CD4-positive, alpha-beta T cell treated with Interleukin-15 for 1 hour (primary cell): ENCODE results near the gene C4orf51.
A peak's percentile ranks its signal among the peaks of the same experiment; 100 is the strongest.

Source experiments
- DNase-seq: peaks from one replicate; pipeline ENCODE4 v3.0.0-alpha.2; 2020

C4orf51 gene

GRCh38 chr4:145716200-145716599 is 36.3 kb downstream of the C4orf51 start:
- DNase-seq = no peak

- DNase-seq = no peak
These were observed 36.8 kb downstream of the C4orf51 start for GRCh38 chr4:145716661-145717200.

- DNase-seq = no peak
These were observed 40.0 kb downstream of the C4orf51 start for GRCh38 chr4:145719752-145720624.

- DNase-seq = no peak
These were observed 40.7 kb downstream of the C4orf51 start for GRCh38 chr4:145720656-145721055.

GRCh38 chr4:145722561-145722960 is 42.6 kb downstream of the C4orf51 start:
- DNase-seq = no peak

- no peak for DNase-seq
These were observed 43.4 kb downstream of the C4orf51 start for GRCh38 chr4:145723336-145723735.

GRCh38 chr4:145730026-145730425 is 50.1 kb downstream of the C4orf51 start:
- no peak for DNase-seq

GRCh38 chr4:145731028-145731427 is 51.1 kb downstream of the C4orf51 start:
- no peak for DNase-seq

GRCh38 chr4:145732001-145732815 is 52.3 kb downstream of the C4orf51 start:
- DNase-seq = no peak

GRCh38 chr4:145732895-145733880 is 53.2 kb downstream of the C4orf51 start:
- peak; percentile 83 for DNase-seq

- DNase-seq = no peak
These were observed 54.1 kb downstream of the C4orf51 start for GRCh38 chr4:145734031-145734430.

GRCh38 chr4:145734576-145735346 is 54.8 kb downstream of the C4orf51 start:
- DNase-seq = no peak

- no peak for DNase-seq
These were observed 55.4 kb downstream of the C4orf51 start for GRCh38 chr4:145735347-145735675.

- no peak for DNase-seq
These were observed 55.9 kb downstream of the C4orf51 start for GRCh38 chr4:145735827-145736226.

GRCh38 chr4:145736241-145736831 is 56.4 kb downstream of the C4orf51 start:
- no peak for DNase-seq

- no peak for DNase-seq
These were observed 59.9 kb downstream of the C4orf51 start for GRCh38 chr4:145739845-145740244.

GRCh38 chr4:145740806-145741205 is 60.9 kb downstream of the C4orf51 start:
- DNase-seq = no peak

GRCh38 chr4:145743641-145744040 is 63.7 kb downstream of the C4orf51 start:
- DNase-seq = no peak

- no peak for DNase-seq
These were observed 75.9 kb downstream of the C4orf51 start for GRCh38 chr4:145755802-145756201.

- DNase-seq = no peak
These were observed 76.3 kb downstream of the C4orf51 start for GRCh38 chr4:145756244-145756643.

GRCh38 chr4:145757188-145757587 is 77.2 kb downstream of the C4orf51 start:
- no peak for DNase-seq
